Activated gamma-delta T cell treated with anti-CD3 and anti-CD28 coated beads, Interleukin-2, amount 50 U/mL, for 16 hours (primary cell): ENCODE data around the gene EPN1.
"Not testable (repeated sequence)": the region's sequence is repeated elsewhere in the genome, so short reads cannot be mapped to it uniquely, and the experiment has no call there.

Experiments
- DNase-seq: peaks from one replicate; pipeline ENCODE4 v3.0.0-alpha.2; 2020; ENCODE audit warnings: low read depth

EPN1 gene

DNA sequence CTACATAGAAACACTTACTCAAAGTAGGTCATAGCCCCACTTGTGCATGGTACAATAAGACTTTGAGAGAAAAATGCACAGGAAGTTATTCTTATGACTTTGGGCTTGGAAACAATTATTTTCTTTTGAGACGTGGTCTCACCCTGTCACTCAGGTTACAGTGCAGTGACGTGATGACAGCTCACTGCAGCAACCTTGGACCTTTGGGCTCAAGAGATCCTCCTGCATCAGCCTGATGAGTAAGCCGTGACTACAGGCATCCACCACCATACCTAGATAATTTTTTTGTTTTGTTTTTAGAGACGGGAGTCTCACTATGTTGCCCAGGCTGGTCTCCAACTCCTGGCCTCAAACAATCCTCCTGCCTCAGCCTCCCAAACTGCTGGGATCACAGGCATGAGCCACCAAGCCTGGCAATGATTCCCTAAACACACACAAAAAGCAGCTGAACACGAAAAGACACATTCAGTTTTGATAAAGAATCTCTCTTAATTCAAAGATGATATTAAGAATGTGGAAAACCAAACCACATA is 45.3 kb downstream of the EPN1 start:
- DNase-seq, result no peak

DNA sequence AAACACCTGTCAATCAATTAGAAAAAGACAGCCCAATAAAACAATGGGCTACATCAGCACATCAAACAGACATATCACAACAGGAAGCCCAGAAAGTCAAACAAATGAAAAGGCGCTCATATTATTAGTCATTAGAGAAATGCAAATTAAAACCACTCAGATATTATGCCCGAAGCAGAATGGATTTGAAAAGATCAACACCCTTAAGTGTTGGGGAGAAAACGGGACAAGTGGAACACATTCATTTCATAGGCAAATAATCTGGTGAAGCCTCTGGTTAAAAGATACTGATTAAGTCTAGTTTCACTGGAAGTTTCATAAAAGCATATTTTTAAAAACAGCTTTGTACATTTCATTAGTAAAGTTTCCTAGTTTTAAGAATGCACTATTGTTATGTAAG is 45.8 kb downstream of the EPN1 start:
- DNase-seq, result no peak

DNA sequence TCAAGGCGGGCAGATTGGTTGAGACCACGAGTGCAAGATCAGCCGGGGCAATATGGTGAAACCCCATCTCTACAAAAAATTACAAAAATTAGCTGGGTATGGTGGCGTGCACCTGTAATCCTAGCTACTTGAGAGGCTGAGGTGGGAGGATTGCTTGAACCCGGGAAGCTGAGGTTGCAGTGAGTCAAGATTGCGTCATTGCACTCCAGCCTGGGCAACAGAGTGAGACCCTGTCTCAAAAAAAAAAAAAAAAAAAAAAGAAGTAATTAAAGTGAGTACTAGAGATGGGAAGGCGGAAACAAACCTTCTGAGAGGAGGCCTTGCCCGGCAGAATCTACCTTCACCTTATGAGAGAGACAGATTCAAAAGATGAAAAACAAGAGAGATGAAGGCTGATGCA is 48.5 kb downstream of the EPN1 start:
- DNase-seq, result no peak

DNA sequence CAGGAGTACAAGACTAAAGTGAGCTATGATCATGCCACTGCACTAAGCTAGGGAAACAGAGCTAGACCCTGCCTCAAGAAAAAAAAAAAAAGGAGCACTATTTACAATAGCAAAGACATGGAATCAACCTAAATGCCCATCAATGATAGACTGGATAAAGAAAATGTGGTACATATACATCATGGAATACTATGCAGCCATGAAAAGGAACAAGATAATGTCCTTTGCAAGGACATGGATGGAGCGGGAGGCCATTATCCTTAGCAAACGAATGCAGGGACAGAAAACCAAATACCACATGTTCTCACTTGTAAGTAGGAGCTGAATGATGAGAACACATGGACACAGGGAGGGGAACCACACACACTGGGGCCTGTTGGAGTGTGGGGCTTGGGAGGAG is 55.4 kb downstream of the EPN1 start:
- not testable (repeated sequence) for DNase-seq

DNA sequence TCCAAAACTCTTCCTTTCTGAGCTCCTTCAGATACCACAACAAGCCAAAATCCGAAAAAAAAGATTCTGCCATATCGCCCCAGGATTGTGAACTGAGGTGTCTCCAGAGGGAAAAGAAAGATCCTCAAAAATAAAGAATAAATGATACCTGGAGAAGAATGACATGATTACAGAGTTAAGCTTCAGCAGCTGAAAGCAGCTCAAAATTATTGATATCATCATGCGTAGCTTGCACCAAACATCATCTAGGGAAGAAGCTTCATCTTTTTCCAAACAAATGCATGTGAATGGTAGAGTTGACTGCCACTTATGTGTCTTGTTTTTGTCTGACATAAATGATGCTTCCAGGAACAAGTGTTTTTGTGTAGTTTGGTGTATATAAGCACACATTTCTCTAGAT is 63.3 kb downstream of the EPN1 start, which contains the start of gene NLRP9:
Gene NLRP9 (minus strand): TSS at position 101 of the 400 bp plus-strand sequence. CDS start 28 bp downstream, at position 73.
- no peak for DNase-seq

- no peak for DNase-seq
Measured at GRCh38 chr19:55750715-55751114, 75.7 kb downstream of the EPN1 start.

DNA sequence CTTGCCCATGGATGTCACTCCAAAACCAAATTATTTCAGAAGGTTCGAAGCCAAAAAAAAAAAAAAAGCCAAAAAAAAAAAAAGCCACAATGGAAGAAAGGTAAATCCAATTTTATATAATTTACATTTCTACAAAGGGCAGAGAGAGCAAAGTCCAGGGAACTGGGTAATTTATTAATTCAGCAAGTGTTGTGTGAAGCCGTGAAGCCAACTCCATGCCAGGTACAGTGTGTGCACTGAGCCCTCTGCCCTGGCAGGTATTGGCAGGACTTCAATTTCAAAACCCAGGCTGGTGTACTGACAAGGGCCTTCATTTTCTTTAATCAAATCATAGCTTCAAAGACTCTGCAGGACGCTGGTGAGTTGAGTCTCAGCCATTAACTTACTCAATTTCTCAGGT is 78.4 kb downstream of the EPN1 start:
- no peak for DNase-seq

GRCh38 chr19:55756808-55757207 is 81.8 kb downstream of the EPN1 start:
- DNase-seq, result not testable (repeated sequence)

- DNase-seq, result not testable (repeated sequence)
Measured at GRCh38 chr19:55758797-55759196, 83.8 kb downstream of the EPN1 start, which contains the start of gene RFPL4A. Gene RFPL4A (plus strand): TSS chr19:55759097. CDS start chr19:55761801, 2,704 bp downstream.
